Measurements from ENCODE around the gene SEPHS2. TPM values are rescaled to one million over a fixed set of nuclear protein-coding genes. Genes with fewer than 3 reads are reported as not detected.
A peak's percentile ranks its signal among the peaks of the same experiment; 100 is the strongest.

SEPHS2 gene
- total RNA-seq, 1 experiment from 2014 or later = 91.6 TPM

- H3K27ac Mint-ChIP-seq (ENCODE audit: unreplicated experiment) = peak overlapping the region; percentile 69
- peaks cover 29% of the 10 kb centered on the region for H3K4me1 Mint-ChIP-seq (ENCODE audit: low read depth, unreplicated experiment)
- H3K4me3 ChIP-seq (ENCODE audit: low read depth, low read length) = peak overlapping the region; percentile 38
- ChIA-PET CTCF (no interaction called here), POLR2A (no interaction called here)
- peaks cover 18% of the 10 kb centered on the region for H3K4me1 ChIP-seq
- TF ChIP-seq CTCF (IDR thresholded peaks at IDR 0.05; ENCODE audit: insufficient read depth in 1 of 2, low read depth in 1 of 2, low read length in 1 of 2, severe bottlenecking in 1 of 2, unreplicated experiment in 1 of 2) = no peak
- no peaks in the 10 kb centered on the region for H3K36me3 ChIP-seq (ENCODE audit: control insufficient read depth, insufficient read depth, low read length)
- intact Hi-C loops (cut with micrococcal nuclease; ENCODE audit: unreplicated experiment) = loop anchor here (10.0 kb wide), 1 partner anchor 335 kb away; the partner anchor contains the start of gene ALDOA
- peaks cover 14% of the 10 kb centered on the region for H3K36me3 Mint-ChIP-seq (ENCODE audit: insufficient read depth, unreplicated experiment)
- no TSS peak for BruUV-seq (replicated peaks)
- H3K27me3 ChIP-seq (replicated peaks; ENCODE audit: control insufficient read depth, insufficient read depth, low read length) = no peaks in the 10 kb centered on the region
- H3K9me3 Mint-ChIP-seq (ENCODE audit: unreplicated experiment) = no peaks in the 10 kb centered on the region
- no peak for DNase-seq
- no peaks in the 10 kb centered on the region for H3K9me3 ChIP-seq
- H3K4me3 Mint-ChIP-seq (ENCODE audit: unreplicated experiment) = peak overlapping the region; percentile 60
- H3K27me3 Mint-ChIP-seq (ENCODE audit: insufficient read depth, unreplicated experiment) = no peaks in the 10 kb centered on the region
Observed at GRCh38 chr16:30399435-30400186, 46.1 kb downstream of the SEPHS2 start.

GRCh38 chr16:30398661-30399434 is 46.8 kb downstream of the SEPHS2 start:
- H3K4me3 Mint-ChIP-seq (ENCODE audit: unreplicated experiment) = no peak overlapping the region
- Histone ChIP-seq H3K27me3 (replicated peaks; ENCODE audit: control insufficient read depth, insufficient read depth, low read length) (no peaks in the 10 kb centered on the region), H3K4me1 (peaks cover 18% of the 10 kb centered on the region), H3K9me3 (no peaks in the 10 kb centered on the region), H3K4me3 (ENCODE audit: low read depth, low read length) (no peak overlapping the region), H3K36me3 (ENCODE audit: control insufficient read depth, insufficient read depth, low read length) (no peaks in the 10 kb centered on the region)
- no peaks in the 10 kb centered on the region for H3K27me3 Mint-ChIP-seq (ENCODE audit: insufficient read depth, unreplicated experiment)
- intact Hi-C loops (cut with micrococcal nuclease; ENCODE audit: unreplicated experiment) = no loop called here
- no peak overlapping the region for H3K27ac Mint-ChIP-seq (ENCODE audit: unreplicated experiment)
- peaks cover 14% of the 10 kb centered on the region for H3K36me3 Mint-ChIP-seq (ENCODE audit: insufficient read depth, unreplicated experiment)
- DNase-seq = no peak
- no peaks in the 10 kb centered on the region for H3K9me3 Mint-ChIP-seq (ENCODE audit: unreplicated experiment)
- POLR2A ChIA-PET = no interaction called here
- no TSS peak for BruUV-seq (replicated peaks)
- CTCF ChIA-PET = no interaction called here
- peaks cover 33% of the 10 kb centered on the region for H3K4me1 Mint-ChIP-seq (ENCODE audit: low read depth, unreplicated experiment)
- no peak for TF ChIP-seq CTCF (IDR thresholded peaks at IDR 0.05; ENCODE audit: insufficient read depth in 1 of 2, low read depth in 1 of 2, low read length in 1 of 2, severe bottlenecking in 1 of 2, unreplicated experiment in 1 of 2)

GRCh38 chr16:30397776-30398660 is 47.7 kb downstream of the SEPHS2 start:
- TF ChIP-seq CTCF (IDR thresholded peaks at IDR 0.05; ENCODE audit: insufficient read depth in 1 of 2, low read depth in 1 of 2, low read length in 1 of 2, severe bottlenecking in 1 of 2, unreplicated experiment in 1 of 2) = no peak
- Histone ChIP-seq H3K4me3 (ENCODE audit: low read depth, low read length) (no peak overlapping the region), H3K27me3 (replicated peaks; ENCODE audit: control insufficient read depth, insufficient read depth, low read length) (no peaks in the 10 kb centered on the region), H3K9me3 (no peaks in the 10 kb centered on the region), H3K36me3 (ENCODE audit: control insufficient read depth, insufficient read depth, low read length) (no peaks in the 10 kb centered on the region), H3K4me1 (peaks cover 18% of the 10 kb centered on the region)
- Mint-ChIP-seq H3K36me3 (ENCODE audit: insufficient read depth, unreplicated experiment) (peaks cover 14% of the 10 kb centered on the region), H3K9me3 (ENCODE audit: unreplicated experiment) (no peaks in the 10 kb centered on the region), H3K27ac (ENCODE audit: unreplicated experiment) (no peak overlapping the region), H3K4me1 (ENCODE audit: low read depth, unreplicated experiment) (peaks cover 29% of the 10 kb centered on the region), H3K27me3 (ENCODE audit: insufficient read depth, unreplicated experiment) (no peaks in the 10 kb centered on the region), H3K4me3 (ENCODE audit: unreplicated experiment) (no peak overlapping the region)
- intact Hi-C loops (cut with micrococcal nuclease; ENCODE audit: unreplicated experiment) = no loop called here
- ChIA-PET POLR2A (no interaction called here), CTCF (no interaction called here)
- no peak for DNase-seq
- no TSS peak for BruUV-seq (replicated peaks)

All from Caco-2 (cell line).